Measurements from ENCODE around the gene CCR6.
A peak's percentile ranks its signal among the peaks of the same experiment; 100 is the strongest.
"Not testable (repeated sequence)": the region's sequence is repeated elsewhere in the genome, so short reads cannot be mapped to it uniquely, and the experiment has no call there.

Gene CCR6

DNA sequence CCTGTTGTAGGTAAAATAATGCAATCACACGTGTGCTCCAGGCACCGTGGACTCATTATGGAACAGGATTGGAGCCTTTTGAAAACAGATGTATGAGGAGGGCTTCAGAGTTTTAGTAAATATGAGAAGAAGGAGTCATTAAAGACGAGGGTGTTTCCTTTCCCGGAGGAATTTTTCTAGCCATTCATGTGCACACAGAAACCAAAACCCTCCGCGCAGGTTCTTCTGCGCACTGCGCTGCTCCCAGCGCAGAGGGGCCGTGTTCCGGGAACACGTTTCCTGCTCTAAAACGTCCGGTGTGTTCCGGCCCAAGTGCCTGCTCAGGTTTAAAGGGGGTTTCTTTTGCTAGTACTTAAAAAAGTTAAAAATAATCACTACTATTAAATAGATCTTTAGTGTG, 23.2 kb downstream of the CCR6 start:
- no peak for DNase-seq

DNA sequence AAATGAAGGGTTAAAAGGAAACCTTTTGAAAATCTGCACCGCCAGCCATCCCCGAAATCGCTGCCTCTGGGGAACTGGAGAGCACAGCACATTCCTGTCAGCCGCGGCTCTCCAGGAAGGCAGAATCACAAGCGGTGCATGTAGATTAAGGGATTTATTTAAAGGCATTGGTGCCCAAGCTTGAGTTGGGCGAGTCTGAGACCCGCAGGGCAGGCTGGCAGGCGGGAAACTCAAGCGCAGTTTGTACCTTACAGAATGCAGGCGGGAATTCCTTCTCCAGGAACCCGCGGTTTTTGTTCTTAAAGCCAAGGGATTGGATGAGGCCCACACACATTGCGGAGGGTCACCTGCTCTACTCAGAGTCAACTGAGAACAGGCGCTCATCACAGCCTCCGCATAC, 24.1 kb downstream of the CCR6 start:
- DNase-seq: no peak

GRCh38 chr6:167148021-167148420, 25.1 kb downstream of the CCR6 start:
- DNase-seq: no peak

- DNase-seq: no peak
Observed at GRCh38 chr6:167148997-167149396, 26.1 kb downstream of the CCR6 start.

GRCh38 chr6:167150941-167151549, 28.1 kb downstream of the CCR6 start:
- no peak for DNase-seq

DNA sequence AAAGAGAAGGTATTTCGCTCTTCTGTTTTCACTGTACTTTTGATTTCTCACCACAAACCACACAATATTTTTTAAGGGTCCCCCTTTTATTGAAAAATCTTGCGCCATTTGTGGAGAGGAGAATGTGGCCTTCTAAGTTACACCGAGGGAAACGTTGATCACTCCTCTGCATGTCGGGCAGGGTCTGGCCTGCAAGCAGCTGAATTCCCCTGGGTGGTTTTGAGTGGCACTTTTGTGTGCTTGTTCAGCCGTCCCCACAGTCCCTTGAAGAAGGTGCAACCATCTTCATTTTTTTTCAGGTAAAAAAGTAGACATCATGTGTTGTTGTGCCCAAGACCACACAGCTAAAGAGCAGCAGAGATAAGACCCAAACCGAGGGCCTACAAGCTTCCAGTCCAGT, 28.8 kb downstream of the CCR6 start:
- no peak for DNase-seq

DNA sequence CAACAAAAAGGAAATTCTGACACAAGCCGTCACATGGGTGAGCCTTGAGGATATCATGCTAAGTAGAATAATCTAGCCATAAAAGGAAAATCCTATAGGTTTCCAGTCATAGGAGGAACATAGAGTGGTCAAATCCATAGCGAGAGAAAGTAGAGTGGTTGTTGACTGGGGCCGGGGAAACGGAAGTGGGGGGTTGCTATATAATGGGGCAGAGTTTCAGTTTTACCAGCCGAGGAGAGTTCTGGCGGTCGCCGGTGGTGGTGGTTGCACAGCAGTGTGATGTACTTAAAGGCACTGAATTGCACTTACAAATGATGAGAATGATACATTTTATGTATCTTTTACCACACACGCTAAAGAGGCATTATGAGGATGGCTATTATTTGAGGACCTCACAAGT, 30.0 kb downstream of the CCR6 start:
- no peak for DNase-seq

- peak; percentile 21 for DNase-seq
Observed at GRCh38 chr6:167153521-167153959, 30.6 kb downstream of the CCR6 start.

GRCh38 chr6:167154291-167154690, 31.4 kb downstream of the CCR6 start:
- DNase-seq: no peak

GRCh38 chr6:167154895-167155294, 32.0 kb downstream of the CCR6 start:
- no peak for DNase-seq

- DNase-seq: no peak
Observed at GRCh38 chr6:167157414-167157813, 34.5 kb downstream of the CCR6 start.

- no peak for DNase-seq
Observed at GRCh38 chr6:167157863-167158262, 35.0 kb downstream of the CCR6 start, which contains the start of gene GPR31. Gene GPR31, minus strand, starts transcription at chr6:167157980. Its CDS starts 149 bp downstream, at chr6:167157831.

GRCh38 chr6:167161851-167162467, 39.1 kb downstream of the CCR6 start:
- no peak for DNase-seq

DNA sequence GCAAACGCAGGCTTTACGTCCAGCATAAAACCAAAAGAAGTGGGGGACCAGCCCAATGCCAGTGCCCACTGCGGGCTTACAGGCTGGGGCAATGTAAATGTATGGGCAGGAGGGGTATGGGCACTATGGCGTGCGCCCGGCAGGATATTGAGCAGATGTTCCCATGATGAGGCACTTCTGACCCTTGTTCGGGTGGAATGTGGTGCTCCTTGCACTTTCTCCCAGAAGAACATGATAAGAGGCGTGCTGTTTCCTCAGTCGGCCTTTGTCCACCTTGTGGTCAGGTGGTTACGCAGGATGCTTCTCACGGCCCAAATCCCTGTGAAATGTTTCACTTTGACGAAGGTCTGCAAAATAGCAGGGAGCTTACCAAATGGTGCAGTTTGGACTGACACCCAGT, 39.7 kb downstream of the CCR6 start:
- no peak for DNase-seq

GRCh38 chr6:167163476-167164011, 40.6 kb downstream of the CCR6 start:
- DNase-seq: no peak

- DNase-seq: no peak
Observed at GRCh38 chr6:167164261-167164660, 41.4 kb downstream of the CCR6 start.

DNA sequence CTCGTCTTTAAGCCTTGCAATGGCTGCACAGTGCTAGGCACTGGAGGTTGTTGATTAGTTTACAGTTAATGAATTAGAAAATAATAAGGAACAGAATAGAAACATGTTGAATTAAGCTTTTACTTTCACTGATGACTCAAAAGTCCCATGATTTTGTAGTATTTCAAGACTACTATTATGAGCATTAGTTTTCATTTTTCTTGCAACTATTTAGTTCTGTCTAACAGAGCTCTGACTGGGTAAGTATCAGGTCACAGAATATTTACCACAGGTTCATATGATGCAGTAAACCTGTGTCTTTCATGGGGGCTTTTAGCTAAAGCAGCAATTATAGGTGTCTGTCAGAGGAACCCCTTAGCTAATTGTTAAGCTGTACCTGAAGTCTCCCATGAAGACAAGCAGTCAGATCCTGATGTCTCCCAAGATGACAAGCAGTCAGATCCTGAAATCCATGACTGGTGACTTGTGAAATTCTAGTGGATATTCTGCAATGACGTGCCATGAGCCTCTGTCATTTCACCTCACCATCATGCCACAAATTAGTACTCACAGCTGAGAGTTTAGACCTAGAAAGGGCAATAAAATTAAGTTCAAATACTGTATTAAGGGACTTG, 43.1 kb downstream of the CCR6 start:
- DNase-seq: no peak

DNA sequence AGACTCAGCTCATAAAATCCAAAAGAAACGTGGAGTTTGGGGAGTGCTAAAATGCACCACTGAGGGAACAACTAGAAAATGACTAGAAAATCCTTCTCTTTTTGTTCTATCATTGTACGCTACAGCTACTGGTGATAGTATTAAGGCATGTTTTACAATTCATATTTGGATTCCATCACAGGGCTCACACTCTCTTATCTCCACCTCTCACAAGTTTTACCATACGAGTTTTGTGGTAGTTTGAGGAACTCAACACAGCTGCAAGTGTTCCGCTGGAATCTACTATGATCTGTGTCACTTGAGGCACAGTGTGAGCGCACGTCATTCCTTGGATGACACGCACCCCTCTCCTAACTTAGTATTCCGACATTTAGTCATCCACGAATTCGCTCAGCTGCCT, 44.8 kb downstream of the CCR6 start:
- DNase-seq: not testable (repeated sequence)

- DNase-seq: not testable (repeated sequence)
Observed at GRCh38 chr6:167168296-167168695, 45.4 kb downstream of the CCR6 start.

GRCh38 chr6:167169867-167170266, 47.0 kb downstream of the CCR6 start:
- not testable (repeated sequence) for DNase-seq

- not testable (repeated sequence) for DNase-seq
Observed at GRCh38 chr6:167171300-167171699, 48.4 kb downstream of the CCR6 start.

DNA sequence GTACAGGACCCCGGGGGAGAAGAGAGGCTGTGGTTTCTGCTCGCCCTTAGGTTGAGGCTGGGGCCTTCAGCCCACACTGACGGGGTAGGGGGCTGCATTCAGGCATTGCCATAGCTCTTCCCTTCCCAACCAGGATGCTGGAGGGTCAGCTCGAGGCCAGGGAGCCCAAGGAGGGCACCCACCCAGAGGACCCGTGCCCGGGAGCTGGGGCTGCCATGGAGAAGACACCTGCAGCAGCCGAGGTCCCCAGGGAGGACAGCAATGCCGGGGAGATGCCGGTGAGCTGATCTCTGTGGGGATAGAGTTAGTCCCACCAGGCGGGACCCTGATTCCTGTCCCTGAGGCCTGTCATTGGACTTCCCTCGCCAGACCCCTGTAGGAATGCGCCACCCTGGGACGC, 49.1 kb downstream of the CCR6 start:
- not testable (repeated sequence) for DNase-seq

DNA sequence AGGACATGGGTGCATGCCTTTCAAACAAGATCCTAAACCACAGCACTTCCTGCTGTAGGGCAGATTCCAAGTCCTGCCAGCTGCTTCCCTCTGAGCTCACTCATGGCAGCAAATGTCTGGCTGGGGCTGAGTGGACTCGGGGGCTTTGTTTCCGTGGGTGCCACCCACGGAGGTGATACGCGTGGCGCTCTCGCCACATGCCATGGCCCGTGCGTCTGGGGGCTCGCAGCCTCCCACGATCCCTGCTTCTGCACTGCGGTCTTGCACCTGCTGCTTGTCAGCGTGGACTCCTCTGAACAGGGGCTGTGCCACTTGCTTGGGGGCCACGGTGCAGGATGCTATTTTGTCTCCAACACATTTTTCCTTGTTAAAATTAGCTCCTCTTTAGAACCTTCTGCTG, 54.4 kb downstream of the CCR6 start:
- DNase-seq: not testable (repeated sequence)

All from CD4-positive, alpha-beta T cell treated with Interleukin-6 for 4 hours (primary cell).